Lower lobe of right lung (tissue), 2 donors: ENCODE measurements around the gene ADGRF4. TPM values are rescaled to one million over a fixed set of nuclear protein-coding genes. Genes with fewer than 3 reads are reported as not detected.

ENCODE experiments used
- ATAC-seq, 2 donors: fragments of 200-7000 bp; cut with Tn5 transposase; one replicate each; pipeline ENCODE4 v1.9.1; 2020 to 2022; ENCODE audit warnings: mild to moderate bottlenecking in 2 of 2, moderate library complexity in 2 of 2
- DNase-seq: peaks from one replicate; pipeline ENCODE4 v3.0.0-alpha.2; 2020
- H3K27ac ChIP-seq: fragments of 200-600 bp; one replicate; pipeline ENCODE4 v1.8.0; 2022
- H3K27me3 ChIP-seq: fragments of 200-600 bp; one replicate; pipeline ENCODE4 v1.8.0; 2022; ENCODE audit warnings: low read depth
- H3K36me3 ChIP-seq: fragments of 200-600 bp; one replicate; pipeline ENCODE4 v1.8.0; 2022; ENCODE audit warnings: mild to moderate bottlenecking
- H3K4me1 ChIP-seq: fragments of 200-600 bp; one replicate; pipeline ENCODE4 v1.8.0; 2022
- H3K4me3 ChIP-seq: fragments of 200-600 bp; one replicate; pipeline ENCODE4 v1.8.0; 2022; ENCODE audit warnings: mild to moderate bottlenecking
- H3K9me3 ChIP-seq: fragments of 200-600 bp; one replicate; pipeline ENCODE4 v1.8.0; 2022
- intact Hi-C: fragments of 100-400 bp; cut with DNase I; formaldehyde crosslinking; loops from one replicate; pipeline ENCODE4 v1.11.0; 2022
- total RNA-seq: library from RNA; stranded (reverse); fragmentation: NEBNext Ultra II Directional; extraction: Animal tissue kit (Norgen Biotek cat#: 25700); gene quantifications from one replicate; pipeline ENCODE4 v1.2.1, GENCODE V29; 2021
- TF ChIP-seq, protein P1 (sequence below): fragments of 200-600 bp; IDR thresholded peaks from one replicate; pipeline ENCODE4 v1.8.0; 2022; ENCODE audit warnings: antibody characterized with exemption, mild to moderate bottlenecking
- donor health status: DM: no; HTN: yes; CAD: no; lungs with severe emphysema.

ADGRF4 gene
- total RNA-seq, 1 donor from 2014 or later = not detected

DNA sequence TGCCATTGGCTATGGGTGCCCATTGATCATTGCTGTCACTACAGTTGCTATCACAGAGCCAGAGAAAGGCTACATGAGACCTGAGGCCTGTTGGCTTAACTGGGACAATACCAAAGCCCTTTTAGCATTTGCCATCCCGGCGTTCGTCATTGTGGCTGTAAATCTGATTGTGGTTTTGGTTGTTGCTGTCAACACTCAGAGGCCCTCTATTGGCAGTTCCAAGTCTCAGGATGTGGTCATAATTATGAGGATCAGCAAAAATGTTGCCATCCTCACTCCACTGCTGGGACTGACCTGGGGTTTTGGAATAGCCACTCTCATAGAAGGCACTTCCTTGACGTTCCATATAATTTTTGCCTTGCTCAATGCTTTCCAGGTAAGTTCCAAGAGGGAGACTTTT is 16.4 kb downstream of the ADGRF4 start:
- no peak overlapping the region for H3K4me3 ChIP-seq
- intact Hi-C loops = no loop called here
- no peaks in the 10 kb centered on the region for H3K9me3 ChIP-seq
- H3K36me3 ChIP-seq = no peaks in the 10 kb centered on the region
- DNase-seq (no peak), ATAC-seq (no peak)
- no peak overlapping the region for H3K27ac ChIP-seq
- H3K4me1 ChIP-seq = no peaks in the 10 kb centered on the region
- no peaks in the 10 kb centered on the region for H3K27me3 ChIP-seq
- TF ChIP-seq, protein P1, sequence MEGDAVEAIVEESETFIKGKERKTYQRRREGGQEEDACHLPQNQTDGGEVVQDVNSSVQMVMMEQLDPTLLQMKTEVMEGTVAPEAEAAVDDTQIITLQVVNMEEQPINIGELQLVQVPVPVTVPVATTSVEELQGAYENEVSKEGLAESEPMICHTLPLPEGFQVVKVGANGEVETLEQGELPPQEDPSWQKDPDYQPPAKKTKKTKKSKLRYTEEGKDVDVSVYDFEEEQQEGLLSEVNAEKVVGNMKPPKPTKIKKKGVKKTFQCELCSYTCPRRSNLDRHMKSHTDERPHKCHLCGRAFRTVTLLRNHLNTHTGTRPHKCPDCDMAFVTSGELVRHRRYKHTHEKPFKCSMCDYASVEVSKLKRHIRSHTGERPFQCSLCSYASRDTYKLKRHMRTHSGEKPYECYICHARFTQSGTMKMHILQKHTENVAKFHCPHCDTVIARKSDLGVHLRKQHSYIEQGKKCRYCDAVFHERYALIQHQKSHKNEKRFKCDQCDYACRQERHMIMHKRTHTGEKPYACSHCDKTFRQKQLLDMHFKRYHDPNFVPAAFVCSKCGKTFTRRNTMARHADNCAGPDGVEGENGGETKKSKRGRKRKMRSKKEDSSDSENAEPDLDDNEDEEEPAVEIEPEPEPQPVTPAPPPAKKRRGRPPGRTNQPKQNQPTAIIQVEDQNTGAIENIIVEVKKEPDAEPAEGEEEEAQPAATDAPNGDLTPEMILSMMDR = no peak

DNA sequence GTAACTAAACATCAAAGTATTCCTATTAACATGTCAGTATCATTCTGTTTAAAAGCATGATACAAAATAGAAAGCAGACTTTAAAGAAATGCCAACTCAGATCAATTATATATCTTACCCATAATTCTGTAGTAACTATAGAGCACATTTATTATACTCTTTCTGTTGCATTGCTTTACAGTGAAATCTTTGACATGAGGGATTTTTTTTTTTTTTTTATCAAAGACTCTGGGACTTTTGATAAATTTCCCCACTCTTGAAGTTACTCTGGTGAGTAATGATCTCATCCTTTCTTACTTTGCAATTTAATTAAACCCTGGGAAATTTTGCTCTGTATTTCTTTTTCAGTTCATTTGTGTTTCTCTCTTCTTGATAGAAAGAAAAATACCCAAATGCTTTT is 17.4 kb downstream of the ADGRF4 start:
- ATAC-seq = no peak
- Histone ChIP-seq H3K36me3 (no peaks in the 10 kb centered on the region), H3K27me3 (no peaks in the 10 kb centered on the region), H3K9me3 (no peaks in the 10 kb centered on the region), H3K27ac (no peak overlapping the region), H3K4me3 (no peak overlapping the region), H3K4me1 (no peaks in the 10 kb centered on the region)
- no peak for DNase-seq
- intact Hi-C loops = no loop called here
- TF ChIP-seq, protein P1 = no peak

DNA sequence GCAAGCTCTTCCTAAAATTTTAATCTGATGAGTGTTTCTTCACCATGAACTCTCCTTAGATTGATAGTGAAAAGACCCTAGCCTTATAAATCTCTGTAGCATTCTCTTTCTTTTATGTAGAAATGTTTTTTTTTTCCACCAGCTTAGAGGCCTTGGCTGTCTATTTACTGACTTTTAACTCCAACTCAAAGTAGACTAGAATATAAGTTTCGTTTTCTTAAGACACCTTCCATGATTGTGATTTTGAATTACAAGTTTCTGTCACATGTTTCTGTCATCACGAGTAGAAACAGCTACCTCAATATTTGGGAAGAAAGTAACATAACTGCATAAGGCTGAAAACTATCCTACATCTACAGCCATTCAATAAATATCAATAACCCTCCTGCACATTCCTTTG is 17.8 kb downstream of the ADGRF4 start:
- DNase-seq (no peak), ATAC-seq (no peak)
- intact Hi-C loops = no loop called here
- H3K4me1 ChIP-seq = no peaks in the 10 kb centered on the region
- H3K36me3 ChIP-seq = no peaks in the 10 kb centered on the region
- H3K9me3 ChIP-seq = no peaks in the 10 kb centered on the region
- no peak overlapping the region for H3K27ac ChIP-seq
- TF ChIP-seq, protein P1 = no peak
- H3K4me3 ChIP-seq = no peak overlapping the region
- no peaks in the 10 kb centered on the region for H3K27me3 ChIP-seq

DNA sequence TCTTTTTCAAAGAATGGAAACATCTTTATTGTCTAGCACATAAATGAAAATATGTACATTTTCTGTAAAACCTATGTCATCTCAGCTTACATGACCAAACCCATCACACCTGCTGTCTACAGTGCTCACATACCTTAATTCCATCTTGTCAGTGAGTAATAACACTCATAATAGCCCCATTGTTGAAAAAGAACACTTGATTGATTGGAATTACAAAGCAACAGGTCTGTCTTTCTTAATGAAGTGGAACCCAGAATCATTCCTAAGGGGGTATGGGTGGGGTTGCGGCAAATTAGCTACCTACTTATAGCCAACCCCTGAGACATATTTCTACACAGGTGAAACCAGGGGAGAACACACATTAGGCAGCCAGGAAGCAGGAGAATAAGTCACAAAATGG is 20.2 kb downstream of the ADGRF4 start:
- TF ChIP-seq, protein P1 = no peak
- intact Hi-C loops = no loop called here
- no peak overlapping the region for H3K27ac ChIP-seq

DNA sequence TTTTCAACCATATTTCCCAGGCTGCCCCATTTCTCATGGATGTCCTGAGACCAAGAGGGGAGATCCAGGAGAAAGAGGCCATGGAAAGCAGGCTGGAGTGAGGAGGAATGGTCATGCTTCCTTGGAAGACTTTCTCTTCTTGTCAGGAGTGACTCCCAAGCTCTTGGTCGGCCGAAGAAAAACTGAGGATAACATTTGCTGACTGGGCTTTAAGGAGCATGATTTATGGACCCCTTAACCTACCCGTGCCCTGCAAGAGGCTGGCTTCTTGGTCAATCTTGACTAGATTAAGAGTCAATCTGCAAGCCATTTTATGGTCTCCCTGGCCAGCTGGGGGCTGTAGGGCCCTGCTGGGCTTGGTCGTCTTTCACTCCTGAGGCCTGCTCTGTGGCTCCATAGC is 22.8 kb downstream of the ADGRF4 start:
- H3K9me3 ChIP-seq = no peaks in the 10 kb centered on the region
- ATAC-seq (no peak), DNase-seq (no peak)
- no peaks in the 10 kb centered on the region for H3K36me3 ChIP-seq
- no peaks in the 10 kb centered on the region for H3K27me3 ChIP-seq
- no peak overlapping the region for H3K4me3 ChIP-seq
- H3K4me1 ChIP-seq = no peaks in the 10 kb centered on the region
- TF ChIP-seq, protein P1 = no peak
- no peak overlapping the region for H3K27ac ChIP-seq
- intact Hi-C loops = no loop called here

More for the DNA sequence above, 20.2 kb downstream of the ADGRF4 start:
- no peaks in the 10 kb centered on the region for H3K9me3 ChIP-seq
- no peak for ATAC-seq
- no peaks in the 10 kb centered on the region for H3K4me1 ChIP-seq
- H3K27me3 ChIP-seq = no peaks in the 10 kb centered on the region
- H3K36me3 ChIP-seq = no peaks in the 10 kb centered on the region
- no peak overlapping the region for H3K4me3 ChIP-seq
- DNase-seq = no peak

DNA sequence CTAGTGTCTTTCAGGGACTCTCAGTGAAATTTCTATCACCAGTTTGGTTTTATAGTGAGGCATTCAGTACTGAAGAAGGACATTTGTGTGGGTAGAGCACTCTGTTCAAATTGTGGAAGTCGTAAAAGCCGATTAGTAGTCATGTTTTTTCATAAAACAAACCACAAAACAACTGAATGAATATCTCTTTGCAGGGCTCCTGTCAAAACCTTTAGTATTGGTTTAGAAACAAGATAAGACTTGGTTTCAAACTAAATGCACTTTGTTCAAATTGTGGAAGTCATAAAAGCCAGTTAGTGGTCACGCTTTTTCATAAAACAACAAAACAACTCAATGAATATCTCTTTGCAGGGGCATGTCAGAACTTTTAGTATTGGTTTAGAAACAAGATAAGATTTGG is 23.8 kb downstream of the ADGRF4 start:
- intact Hi-C loops = no loop called here

More for the DNA sequence above, 23.8 kb downstream of the ADGRF4 start:
- DNase-seq (no peak), ATAC-seq (no peak)
- Histone ChIP-seq H3K27me3 (no peaks in the 10 kb centered on the region), H3K27ac (no peak overlapping the region), H3K36me3 (no peaks in the 10 kb centered on the region), H3K9me3 (no peaks in the 10 kb centered on the region), H3K4me3 (no peak overlapping the region), H3K4me1 (no peaks in the 10 kb centered on the region)
- TF ChIP-seq, protein P1 = no peak
